SJSA1 (cell line): ENCODE data around the gene SMC3. TPM values are rescaled to one million over a fixed set of nuclear protein-coding genes. Genes with fewer than 3 reads are reported as not detected.
"Not testable (repeated sequence)": the region's sequence is repeated elsewhere in the genome, so short reads cannot be mapped to it uniquely, and the experiment has no call there.

Experiments used
- DNase-seq, 2 experiments: peaks; one replicate each; pipeline ENCODE4 v3.0.0-alpha.2; 2015 to 2020; ENCODE audit warnings: low spot score in 2 of 2, low read depth in 1 of 2
- H3K27ac ChIP-seq: fragments of 250-450 bp; sonication (Bioruptor Pico); 2 replicates; pipeline ENCODE4 v1.5.1; 2020; ENCODE audit warnings: mild to moderate bottlenecking, moderate library complexity
- H3K27me3 ChIP-seq: fragments of 250-450 bp; sonication (Bioruptor Pico); replicated peaks from 2 replicates; pipeline ENCODE4 v1.5.1; 2020; ENCODE audit warnings: mild to moderate bottlenecking, moderate library complexity
- H3K36me3 ChIP-seq: fragments of 250-450 bp; sonication (Bioruptor Pico); 2 replicates; pipeline ENCODE4 v1.5.1; 2020; ENCODE audit warnings: mild to moderate bottlenecking
- H3K4me1 ChIP-seq: fragments of 250-450 bp; sonication (Bioruptor Pico); replicated peaks from 2 replicates; pipeline ENCODE4 v1.6.1; 2021; ENCODE audit warnings: mild to moderate bottlenecking
- H3K4me3 ChIP-seq: fragments of 250-450 bp; sonication (Bioruptor Pico); 2 replicates; pipeline ENCODE4 v1.5.1; 2020; ENCODE audit warnings: mild to moderate bottlenecking
- H3K9me3 ChIP-seq: fragments of 250-450 bp; sonication (Bioruptor Pico); replicated peaks from 2 replicates; pipeline ENCODE4 v1.5.1; 2020; ENCODE audit warnings: mild to moderate bottlenecking
- total RNA-seq: library from RNA; depleted of rRNA; stranded (reverse); fragments of >200 nt; shearing (Covaris generic); gene quantifications from 2 replicates; pipeline ENCODE4 v1.2.3, GENCODE V29; 2014

Gene SMC3
- total RNA-seq, 1 experiment from 2014 or later = 69.5 TPM

- Histone ChIP-seq H3K27me3 (no peaks in the 10 kb centered on the region), H3K4me3 (no peak overlapping the region)
- DNase-seq = no peak
Observed at GRCh38 chr10:110613341-110613995, 46.0 kb downstream of the SMC3 start.

GRCh38 chr10:110613996-110614495 is 46.6 kb downstream of the SMC3 start:
- DNase-seq = no peak
- Histone ChIP-seq H3K27ac (no peak overlapping the region), H3K4me3 (no peak overlapping the region), H3K9me3 (no peaks in the 10 kb centered on the region), H3K36me3 (no peaks in the 10 kb centered on the region), H3K27me3 (no peaks in the 10 kb centered on the region), H3K4me1 (peaks cover 30% of the 10 kb centered on the region)

More at GRCh38 chr10:110613341-110613995, 46.0 kb downstream of the SMC3 start:
- no peaks in the 10 kb centered on the region for H3K9me3 ChIP-seq
- no peak overlapping the region for H3K27ac ChIP-seq
- H3K4me1 ChIP-seq = peaks cover 30% of the 10 kb centered on the region
- no peaks in the 10 kb centered on the region for H3K36me3 ChIP-seq

- H3K27ac ChIP-seq = peak overlapping the region; percentile 21; the same call in 1 of the 2 replicates
- DNase-seq = peak in 1 of 2 experiments; percentile 50
- H3K9me3 ChIP-seq = no peaks in the 10 kb centered on the region
- H3K4me1 ChIP-seq = peaks cover 36% of the 10 kb centered on the region
- no peaks in the 10 kb centered on the region for H3K27me3 ChIP-seq
- H3K36me3 ChIP-seq = no peaks in the 10 kb centered on the region
- H3K4me3 ChIP-seq = no peak overlapping the region
Observed at GRCh38 chr10:110615057-110615747, 47.7 kb downstream of the SMC3 start.

- Histone ChIP-seq H3K27ac (no peak overlapping the region), H3K27me3 (no peaks in the 10 kb centered on the region), H3K36me3 (no peaks in the 10 kb centered on the region), H3K4me1 (peaks cover 35% of the 10 kb centered on the region), H3K4me3 (no peak overlapping the region), H3K9me3 (no peaks in the 10 kb centered on the region)
- no peak for DNase-seq
Observed at GRCh38 chr10:110616493-110617033, 49.1 kb downstream of the SMC3 start.

GRCh38 chr10:110617425-110618229 is 50.1 kb downstream of the SMC3 start:
- no peak for DNase-seq
- Histone ChIP-seq H3K4me3 (no peak overlapping the region), H3K27ac (no peak overlapping the region), H3K36me3 (no peaks in the 10 kb centered on the region), H3K27me3 (no peaks in the 10 kb centered on the region), H3K4me1 (peaks cover 35% of the 10 kb centered on the region), H3K9me3 (no peaks in the 10 kb centered on the region)

GRCh38 chr10:110618230-110618610 is 50.7 kb downstream of the SMC3 start:
- Histone ChIP-seq H3K9me3 (no peaks in the 10 kb centered on the region), H3K27me3 (no peaks in the 10 kb centered on the region), H3K4me3 (no peak overlapping the region), H3K36me3 (no peaks in the 10 kb centered on the region), H3K27ac (no peak overlapping the region), H3K4me1 (peaks cover 35% of the 10 kb centered on the region)
- no peak for DNase-seq

GRCh38 chr10:110619514-110620397 is 52.3 kb downstream of the SMC3 start:
- no peaks in the 10 kb centered on the region for H3K27me3 ChIP-seq
- no peak overlapping the region for H3K27ac ChIP-seq
- peaks cover 24% of the 10 kb centered on the region for H3K4me1 ChIP-seq
- no peak overlapping the region for H3K4me3 ChIP-seq
- peak in 1 of 2 experiments; percentile 48 for DNase-seq
- no peaks in the 10 kb centered on the region for H3K9me3 ChIP-seq
- no peaks in the 10 kb centered on the region for H3K36me3 ChIP-seq

- no peak for DNase-seq
- no peaks in the 10 kb centered on the region for H3K27me3 ChIP-seq
- H3K4me3 ChIP-seq = no peak overlapping the region
Observed at GRCh38 chr10:110620398-110620719, 52.9 kb downstream of the SMC3 start.

GRCh38 chr10:110623316-110623715 is 55.8 kb downstream of the SMC3 start:
- not testable (repeated sequence) for H3K9me3 ChIP-seq, H3K36me3 ChIP-seq, DNase-seq, H3K27ac ChIP-seq, H3K27me3 ChIP-seq, H3K4me3 ChIP-seq
- peaks cover 44% of the 10 kb centered on the region for H3K4me1 ChIP-seq

More at GRCh38 chr10:110620398-110620719, 52.9 kb downstream of the SMC3 start:
- Histone ChIP-seq H3K36me3 (no peaks in the 10 kb centered on the region), H3K9me3 (no peaks in the 10 kb centered on the region), H3K27ac (no peak overlapping the region), H3K4me1 (peaks cover 19% of the 10 kb centered on the region)

GRCh38 chr10:110625356-110625894 is 57.9 kb downstream of the SMC3 start:
- peak in 1 of 2 experiments; percentile 33 for DNase-seq
- H3K4me3 ChIP-seq = no peak overlapping the region
- no peaks in the 10 kb centered on the region for H3K36me3 ChIP-seq
- no peaks in the 10 kb centered on the region for H3K9me3 ChIP-seq
- peaks cover 47% of the 10 kb centered on the region for H3K4me1 ChIP-seq
- peak overlapping the region; percentile 86 for H3K27ac ChIP-seq
- no peaks in the 10 kb centered on the region for H3K27me3 ChIP-seq

- Histone ChIP-seq H3K27ac (peak overlapping the region; percentile 86), H3K4me1 (peaks cover 53% of the 10 kb centered on the region), H3K27me3 (no peaks in the 10 kb centered on the region), H3K9me3 (no peaks in the 10 kb centered on the region), H3K4me3 (no peak overlapping the region), H3K36me3 (no peaks in the 10 kb centered on the region)
- peak; percentile 91 to 94 for DNase-seq
Observed at GRCh38 chr10:110625951-110626855, 58.7 kb downstream of the SMC3 start.

GRCh38 chr10:110628161-110628560 is 60.7 kb downstream of the SMC3 start:
- Histone ChIP-seq H3K9me3 (no peaks in the 10 kb centered on the region), H3K4me1 (peaks cover 67% of the 10 kb centered on the region), H3K27me3 (no peaks in the 10 kb centered on the region), H3K36me3 (no peaks in the 10 kb centered on the region), H3K27ac (no peak overlapping the region), H3K4me3 (no peak overlapping the region)
- DNase-seq = no peak
